Hematopoietic multipotent progenitor cell (in vitro differentiated cells): ENCODE results near the gene RETREG1. TPM values are rescaled to one million over a fixed set of nuclear protein-coding genes. Genes with fewer than 3 reads are reported as not detected.
"Not testable (repeated sequence)": the region's sequence is repeated elsewhere in the genome, so short reads cannot be mapped to it uniquely, and the experiment has no call there.

Experiments
- DNase-seq, 3 donors: peaks; one replicate each; pipeline ENCODE4 v3.0.0-alpha.2; 2011 to 2015; ENCODE audit warnings: low read depth in 2 of 3, low spot score in 2 of 3
- total RNA-seq: library from RNA; depleted of rRNA; stranded (reverse); fragments of >200 nt; gene quantifications from one replicate; pipeline ENCODE4 v1.2.3, GENCODE V29; 2012

The RETREG1 gene
- total RNA-seq, 1 donor: 6.2 TPM

- no peak for DNase-seq
These were observed 57.7 kb downstream of the RETREG1 start for GRCh38 chr5:16558984-16559629.

GRCh38 chr5:16557477-16557876 lies 59.3 kb downstream of the RETREG1 start:
- no peak for DNase-seq

GRCh38 chr5:16554110-16554509 lies 62.7 kb downstream of the RETREG1 start:
- no peak for DNase-seq

- peak in 2 of 3 donors; percentile 31 to 62 for DNase-seq
These were observed 64.0 kb downstream of the RETREG1 start for GRCh38 chr5:16552666-16553343.

GRCh38 chr5:16551628-16552027 lies 65.2 kb downstream of the RETREG1 start:
- no peak for DNase-seq

GRCh38 chr5:16550316-16550952 lies 66.4 kb downstream of the RETREG1 start:
- DNase-seq: peak in 2 of 3 donors; percentile 16 to 26

GRCh38 chr5:16549491-16550206 lies 67.1 kb downstream of the RETREG1 start:
- DNase-seq: no peak

GRCh38 chr5:16548812-16549211 lies 68.0 kb downstream of the RETREG1 start:
- DNase-seq: no peak

- no peak for DNase-seq
These were observed 68.7 kb downstream of the RETREG1 start for GRCh38 chr5:16548115-16548514.

- no peak for DNase-seq
These were observed 69.5 kb downstream of the RETREG1 start for GRCh38 chr5:16547200-16547842.

- DNase-seq: no peak
These were observed 70.1 kb downstream of the RETREG1 start for GRCh38 chr5:16546732-16547131.

- DNase-seq: no peak
These were observed 72.0 kb downstream of the RETREG1 start for GRCh38 chr5:16544607-16545374.

- DNase-seq: not testable (repeated sequence)
These were observed 73.6 kb downstream of the RETREG1 start for GRCh38 chr5:16543206-16543605.

GRCh38 chr5:16542236-16542635 lies 74.6 kb downstream of the RETREG1 start:
- DNase-seq: no peak

- DNase-seq: not testable (repeated sequence)
These were observed 75.2 kb downstream of the RETREG1 start for GRCh38 chr5:16541592-16541991.

GRCh38 chr5:16540421-16540820 lies 76.4 kb downstream of the RETREG1 start:
- DNase-seq: no peak

- DNase-seq: no peak
These were observed 77.6 kb downstream of the RETREG1 start for GRCh38 chr5:16539169-16539666.

GRCh38 chr5:16538006-16538405 lies 78.8 kb downstream of the RETREG1 start:
- no peak for DNase-seq

- DNase-seq: no peak
These were observed 80.0 kb downstream of the RETREG1 start for GRCh38 chr5:16536818-16537217.

- no peak for DNase-seq
These were observed 80.6 kb downstream of the RETREG1 start for GRCh38 chr5:16536246-16536645.
